CD4-positive, alpha-beta T cell treated with Interleukin-12 subunit alpha and Interleukin-12 subunit beta, for 1 hour (primary cell): ENCODE data around the gene C19orf67.
A peak's percentile ranks its signal among the peaks of the same experiment; 100 is the strongest.

Source experiments
- DNase-seq: peaks from one replicate; pipeline ENCODE4 v3.0.0-alpha.2; 2020

Gene C19orf67

GRCh38 chr19:14107581-14108461 lies 22.2 kb upstream of the C19orf67 start:
- no peak for DNase-seq

DNA sequence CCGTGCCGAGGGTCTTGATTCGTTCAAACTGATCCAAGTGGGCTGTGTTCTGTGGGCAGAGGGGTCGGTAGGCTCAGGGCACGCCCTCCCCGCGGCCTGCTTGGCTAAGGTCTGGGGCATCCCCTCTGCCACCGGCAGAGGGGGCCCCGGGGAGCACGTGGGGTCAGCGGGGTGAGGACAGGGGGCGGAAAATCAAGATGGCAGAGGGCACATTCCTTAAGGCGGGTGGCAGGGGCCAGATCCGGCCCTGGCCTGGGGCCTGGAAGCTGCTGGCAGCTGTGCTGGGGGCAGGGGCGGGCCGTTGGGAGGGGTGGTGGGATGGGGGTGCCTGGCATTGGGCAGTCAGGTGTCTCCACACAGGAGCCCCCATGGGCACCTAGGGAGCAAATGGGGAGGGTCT lies 21.3 kb upstream of the C19orf67 start:
- no peak for DNase-seq

GRCh38 chr19:14105680-14106079 lies 20.1 kb upstream of the C19orf67 start:
- no peak for DNase-seq

DNA sequence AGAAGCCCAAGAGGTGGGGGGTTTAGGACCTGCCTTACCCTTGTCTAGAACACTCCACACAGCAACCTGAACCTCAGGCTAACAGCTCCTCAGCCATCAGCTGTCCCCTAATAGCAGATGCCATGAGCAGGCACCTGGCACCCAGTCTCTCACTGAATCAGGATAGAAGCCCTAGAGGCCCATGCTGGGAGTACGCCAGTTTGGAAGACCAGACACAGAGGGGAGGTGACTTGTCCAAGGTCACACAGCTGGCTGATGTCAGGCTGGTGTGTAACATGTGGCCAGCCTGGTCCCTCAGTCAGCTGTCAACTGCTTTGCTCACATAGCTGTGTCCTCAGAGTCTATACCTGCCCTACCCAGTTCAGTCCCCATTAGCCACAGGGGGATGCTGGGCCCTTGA lies 17.7 kb upstream of the C19orf67 start:
- DNase-seq: no peak

GRCh38 chr19:14102756-14103155 lies 17.2 kb upstream of the C19orf67 start:
- no peak for DNase-seq

GRCh38 chr19:14102102-14102696 lies 16.6 kb upstream of the C19orf67 start:
- DNase-seq: no peak

GRCh38 chr19:14101003-14101545 lies 15.5 kb upstream of the C19orf67 start:
- DNase-seq: no peak

DNA sequence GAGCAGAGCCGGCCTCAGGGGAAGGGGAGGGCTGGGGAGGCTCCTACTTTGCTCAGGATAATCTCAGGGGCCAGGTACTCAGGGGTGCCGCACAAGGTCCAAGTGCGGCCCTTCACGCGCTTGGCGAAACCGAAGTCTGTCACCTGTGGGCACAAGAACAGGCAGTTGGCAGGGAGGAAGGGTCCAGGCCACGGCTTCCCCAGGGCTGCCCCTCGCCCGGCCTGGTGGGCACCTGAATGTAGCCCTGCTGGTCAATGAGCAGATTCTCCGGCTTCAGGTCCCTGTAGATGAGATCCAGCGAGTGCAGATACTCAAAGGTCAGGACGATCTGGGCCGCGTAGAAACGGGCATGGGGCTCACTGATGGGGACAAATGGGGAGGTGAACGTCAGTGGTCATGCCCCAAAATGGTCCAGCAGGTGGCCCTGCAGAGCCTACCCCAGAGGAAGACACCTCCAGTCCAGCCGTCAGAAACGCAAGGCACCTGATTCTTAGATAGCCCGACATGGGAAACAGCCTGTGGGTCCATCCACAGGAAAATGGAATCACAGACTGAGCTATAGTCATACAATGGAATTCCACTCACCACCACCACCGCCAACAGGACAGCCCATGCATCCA lies 12.1 kb upstream of the C19orf67 start:
- DNase-seq: no peak

- no peak for DNase-seq
These were observed 10.8 kb upstream of the C19orf67 start for GRCh38 chr19:14096272-14096992.

GRCh38 chr19:14094854-14095253 lies 9.3 kb upstream of the C19orf67 start:
- no peak for DNase-seq

DNA sequence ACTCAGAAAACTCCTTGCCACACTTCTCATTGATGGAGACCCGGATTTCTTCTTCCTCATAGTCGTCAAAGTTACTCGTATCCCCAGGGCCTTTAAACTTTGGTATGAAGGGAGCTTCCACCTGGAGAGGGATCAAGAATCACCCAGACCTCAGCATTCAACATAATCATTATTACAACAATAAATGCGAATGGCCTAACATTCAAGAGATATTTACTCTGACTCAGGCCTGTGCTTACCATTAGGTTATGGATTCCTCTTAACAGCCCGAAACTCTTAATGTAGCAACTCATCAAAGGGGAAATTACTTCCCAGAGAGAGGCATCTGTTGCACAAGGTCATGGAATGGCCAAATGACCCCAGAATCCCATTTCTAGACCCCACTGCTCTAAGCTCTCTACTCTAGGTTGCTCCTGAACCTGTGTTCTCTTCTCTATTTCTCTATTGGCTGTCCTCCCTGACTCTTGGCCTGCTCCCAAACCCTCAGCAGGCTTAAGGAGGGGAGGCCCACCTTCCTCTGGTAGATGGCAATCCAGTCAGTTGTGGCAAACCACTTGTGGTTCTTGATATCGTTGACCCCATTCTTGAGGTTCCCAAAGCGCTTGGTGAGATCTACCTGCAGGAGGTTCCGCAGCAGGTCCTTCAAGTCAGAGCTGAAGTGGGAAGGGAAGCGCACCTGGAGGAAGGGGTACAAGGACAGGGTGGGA lies 7.7 kb upstream of the C19orf67 start:
- DNase-seq: no peak

DNA sequence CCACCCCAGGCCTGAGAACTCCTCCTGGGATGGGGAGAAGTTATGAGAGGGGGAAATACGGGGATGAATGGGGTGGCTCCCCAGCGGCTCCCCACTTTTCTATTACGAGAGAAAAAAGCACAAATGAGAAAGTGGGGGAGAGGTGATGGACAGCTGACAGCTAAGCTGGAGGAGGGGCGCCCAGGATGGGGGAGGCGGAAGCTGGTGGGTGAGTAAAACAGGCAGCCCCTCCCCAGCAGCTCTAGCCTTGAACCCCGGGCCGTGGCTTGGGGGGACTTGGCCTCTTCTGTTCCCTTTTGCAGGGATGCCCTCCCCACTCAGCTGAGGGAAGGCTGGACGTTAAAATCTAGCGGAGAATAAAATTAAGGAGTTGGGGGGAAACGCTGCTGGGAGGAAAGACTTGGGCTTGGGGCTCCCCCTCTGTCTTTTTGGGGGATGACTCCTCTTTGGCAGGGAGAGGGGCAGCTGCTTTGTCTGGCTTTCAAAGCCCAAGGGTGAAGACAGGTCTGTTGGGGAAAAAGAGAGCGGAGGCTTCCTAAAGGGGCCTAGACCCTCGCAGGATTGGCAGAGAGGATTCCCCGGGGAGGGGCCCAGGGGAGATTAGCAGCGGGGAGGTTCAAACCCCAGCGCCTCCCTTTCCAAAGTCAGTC lies 6.4 kb upstream of the C19orf67 start:
- no peak for DNase-seq

DNA sequence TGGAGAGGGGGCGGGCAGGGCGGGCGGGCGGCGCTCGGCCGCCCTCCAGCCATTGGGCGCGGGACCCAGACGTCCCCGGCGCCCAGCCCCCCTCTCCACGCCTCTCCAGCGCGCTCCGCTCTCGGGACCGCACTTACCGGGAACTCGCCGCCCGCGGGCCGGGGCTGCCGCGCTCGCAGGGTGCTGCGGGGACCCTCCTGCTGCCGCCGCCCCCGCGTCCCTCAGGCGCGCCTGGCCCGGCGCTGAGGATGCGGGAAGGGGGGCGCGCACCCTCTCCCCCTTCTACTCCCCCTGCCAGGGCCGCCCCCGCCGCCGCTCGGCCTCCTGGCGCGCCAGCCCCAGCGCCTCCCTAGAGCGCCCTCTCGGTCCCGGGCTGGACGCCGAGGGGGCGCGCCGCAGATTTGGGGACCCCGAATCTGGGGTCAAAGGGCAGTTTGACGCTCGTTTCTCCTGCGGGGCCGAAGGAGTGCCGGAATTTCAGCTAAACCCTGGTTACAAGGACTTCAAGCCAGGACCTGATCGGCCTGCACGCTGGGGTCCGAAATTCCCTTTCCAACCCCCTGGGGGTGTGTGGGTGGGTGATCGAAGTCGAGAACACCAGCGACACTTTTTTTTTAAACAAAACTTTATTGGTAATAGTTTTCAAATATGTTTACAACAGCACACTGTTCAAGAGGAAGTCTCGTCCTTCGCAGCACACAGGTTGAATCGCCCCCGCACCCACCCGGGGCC lies 5.7 kb upstream of the C19orf67 start:
- peak; percentile 67 for DNase-seq

DNA sequence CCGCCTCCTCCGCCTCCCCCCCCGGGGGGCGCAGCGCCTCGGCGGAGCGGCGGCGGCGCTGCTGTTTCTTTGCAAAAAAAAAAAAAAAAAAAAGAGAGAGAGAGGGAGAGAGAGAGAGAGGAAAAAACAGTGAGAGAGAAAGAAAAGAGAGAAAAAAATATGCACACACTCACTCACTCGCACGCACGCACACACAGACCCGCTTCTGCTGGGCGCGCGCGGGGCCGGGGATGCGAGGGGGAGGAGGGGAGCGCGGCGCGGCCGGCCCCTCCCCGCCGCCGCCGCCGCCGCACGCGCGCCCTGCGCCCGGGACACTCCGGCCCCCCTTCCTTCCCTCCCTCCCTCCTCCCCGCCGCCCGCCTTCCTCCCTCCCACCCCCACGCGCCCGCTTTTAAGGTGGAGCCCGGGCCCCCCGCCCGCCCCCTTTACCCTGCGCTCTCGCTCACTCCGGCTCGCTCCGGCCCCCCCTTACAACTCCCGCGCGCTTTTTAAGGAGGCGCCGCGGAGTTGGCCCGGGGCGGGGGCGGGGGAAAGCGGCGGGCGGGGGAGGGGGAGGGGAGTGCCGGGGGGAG lies 5.0 kb upstream of the C19orf67 start, which contains the start of gene SAMD1:
TSS of gene SAMD1 (minus strand) at position 243 of the 572 bp plus-strand sequence.
- peak; percentile 91 for DNase-seq

DNA sequence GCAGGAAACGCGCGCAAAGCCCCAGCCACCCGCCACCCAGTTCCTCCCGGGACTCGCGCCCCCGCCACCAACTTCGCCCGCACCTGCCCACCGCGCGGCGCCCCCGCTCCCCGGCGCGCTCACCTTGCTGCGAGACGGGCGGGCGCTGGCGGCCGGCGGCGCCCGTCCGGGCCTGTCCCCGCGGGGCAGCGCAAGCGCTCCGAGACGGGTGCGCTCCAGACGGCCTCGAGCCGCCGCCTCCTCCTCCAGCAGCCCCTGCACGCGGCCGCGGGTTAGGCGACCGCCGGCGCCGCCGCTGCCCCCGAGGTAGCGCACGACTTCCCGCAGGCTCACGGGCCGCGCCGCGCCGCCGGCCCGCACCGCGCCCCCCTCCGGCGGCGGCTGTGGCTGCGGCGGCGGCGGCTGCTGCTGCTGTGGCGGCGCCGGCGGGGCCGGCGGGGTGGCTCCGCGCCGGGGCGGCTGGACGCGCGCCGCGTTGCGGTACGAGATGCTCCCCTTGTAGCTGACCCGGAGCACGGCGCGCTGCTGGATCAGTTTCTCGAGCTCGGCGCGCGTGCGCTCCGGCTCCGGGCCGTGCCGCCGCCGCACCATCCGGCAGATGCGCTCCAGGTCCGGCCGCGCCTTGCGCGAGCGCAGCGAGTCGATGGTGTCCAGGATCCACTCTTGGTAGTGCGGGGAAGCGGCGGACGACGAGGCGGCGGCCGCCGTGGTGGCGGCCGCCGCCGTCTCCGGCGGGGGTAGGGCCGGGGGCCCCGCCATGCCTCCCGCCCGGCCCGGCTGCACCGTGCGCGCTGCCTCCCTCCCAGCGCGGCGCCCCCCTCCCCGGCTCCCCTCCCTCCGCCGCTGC lies 4.3 kb upstream of the C19orf67 start:
- DNase-seq: peak; percentile 53

GRCh38 chr19:14089412-14089661 lies 3.8 kb upstream of the C19orf67 start:
- peak; percentile 29 for DNase-seq

- no peak for DNase-seq
These were observed 3.2 kb upstream of the C19orf67 start for GRCh38 chr19:14088634-14089411.

GRCh38 chr19:14086098-14086497 lies 515 bp upstream of the C19orf67 start:
- no peak for DNase-seq

DNA sequence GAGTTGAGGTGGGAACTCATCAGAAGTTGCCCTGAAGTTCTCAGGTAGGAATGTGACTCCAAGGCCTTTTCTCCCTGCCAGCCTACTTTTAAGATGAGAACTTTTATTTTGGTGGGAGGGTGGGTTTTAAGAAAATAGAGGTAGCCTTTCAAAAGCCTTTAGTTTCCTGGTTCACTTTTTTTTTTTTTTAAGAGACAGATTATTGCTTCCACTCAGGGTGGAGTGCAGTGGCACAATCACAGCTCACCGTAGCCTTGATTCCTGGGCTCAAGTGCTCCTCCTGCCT lies 3.0 kb downstream of the C19orf67 start:
- no peak for DNase-seq
